Endodermal cell (in vitro differentiated cells): ENCODE measurements around the gene ARFGAP1. TPM values are rescaled to one million over a fixed set of nuclear protein-coding genes. Genes with fewer than 3 reads are reported as not detected.

Experiments used
- DNase-seq: peaks from one replicate; pipeline ENCODE4 v3.0.0-alpha.2; 2017
- H3K27ac ChIP-seq: 2 replicates; pipeline ENCODE4 v1.5.1; 2013; ENCODE audit warnings: mild to moderate bottlenecking, low read depth, low read length, moderate library complexity
- H3K27me3 ChIP-seq: 2 replicates; pipeline ENCODE4 v1.6.1; 2013; ENCODE audit warnings: mild to moderate bottlenecking, low read length, moderate library complexity; ENCODE audit not compliant: insufficient read depth, control insufficient read depth, poor library complexity, severe bottlenecking
- H3K36me3 ChIP-seq: 2 replicates; pipeline ENCODE4 v1.7.0; 2013; ENCODE audit warnings: mild to moderate bottlenecking, low read length, moderate library complexity; ENCODE audit not compliant: control insufficient read depth, insufficient read depth
- H3K4me1 ChIP-seq: one replicate; pipeline ENCODE4 v1.7.0; 2013; ENCODE audit warnings: low read length; ENCODE audit not compliant: control insufficient read depth, insufficient read depth
- H3K4me3 ChIP-seq: 2 replicates; pipeline ENCODE4 v1.5.1; 2013; ENCODE audit warnings: mild to moderate bottlenecking, low read length, moderate library complexity
- H3K9ac ChIP-seq: 2 replicates; pipeline ENCODE4 v1.6.1; 2013; ENCODE audit warnings: mild to moderate bottlenecking, low read length, moderate library complexity; ENCODE audit not compliant: poor library complexity, severe bottlenecking; ENCODE audit errors: extremely low read depth
- H3K9me3 ChIP-seq: 2 replicates; pipeline ENCODE4 v1.6.1; 2013; ENCODE audit warnings: mild to moderate bottlenecking, low read length, moderate library complexity; ENCODE audit not compliant: control insufficient read depth
- H3K27ac Mint-ChIP-seq: 2 replicates; pipeline ENCODE4 v1.8.0; 2020; ENCODE audit warnings: mixed read lengths
- H3K27me3 Mint-ChIP-seq: 2 replicates; pipeline ENCODE4 v1.8.0; 2021; ENCODE audit warnings: mild to moderate bottlenecking, mixed read lengths; ENCODE audit not compliant: insufficient read depth
- H3K36me3 Mint-ChIP-seq: 2 replicates; pipeline ENCODE4 v1.8.0; 2020; ENCODE audit warnings: low read depth, mixed read lengths
- H3K4me1 Mint-ChIP-seq: 2 replicates; pipeline ENCODE4 v1.8.0; 2020; ENCODE audit warnings: mixed read lengths
- H3K4me3 Mint-ChIP-seq: 2 replicates; pipeline ENCODE4 v1.8.0; 2020; ENCODE audit warnings: mild to moderate bottlenecking, moderate library complexity, mixed read lengths
- H3K9me3 Mint-ChIP-seq: 2 replicates; pipeline ENCODE4 v1.8.0; 2020; ENCODE audit warnings: mild to moderate bottlenecking, mixed read lengths
- CTCF ChIP-seq: fragments of 200-600 bp; sonication (generic); conservative IDR thresholded peaks from 2 replicates; pipeline ENCODE4 v1.5.0; 2021; ENCODE audit warnings: antibody characterized with exemption, mild to moderate bottlenecking
- WGBS, 2 experiments: methylation state at CpG; one replicate each; pipeline versions ENCODE4 v1.1.5 to v1.1.7; 2013; ENCODE audit warnings: missing lambda C conversion rate in 2 of 2, mixed read lengths in 1 of 2; ENCODE audit not compliant: insufficient coverage in 1 of 2, insufficient read length in 1 of 2; 5-methylcytosine and 5-hydroxymethylcytosine counted together
- total RNA-seq, 2 donors: library from RNA; stranded (reverse); fragmentation: NEBNext Ultra II Directional in 1 of 2; extraction: Animal tissue kit (Norgen Biotek cat#: 25700) in 1 of 2; gene quantifications; 2 replicates in 1 of 2; 3 replicates in 1 of 2; pipeline ENCODE4 v1.2.1, GENCODE V29; 2021

ARFGAP1 gene
- total RNA-seq, 2 donors from 2014 or later: 159 to 208 TPM

- no peak overlapping the region for H3K4me3 ChIP-seq
- peaks cover 12% of the 10 kb centered on the region for H3K4me1 Mint-ChIP-seq
These were observed 40.2 kb upstream of the ARFGAP1 start for GRCh38 chr20:63232235-63233060.

GRCh38 chr20:63233061-63233344 lies 39.6 kb upstream of the ARFGAP1 start:
- peaks cover 2% of the 10 kb centered on the region for H3K27me3 Mint-ChIP-seq
- Histone ChIP-seq H3K27me3 (no peaks in the 10 kb centered on the region), H3K36me3 (no peaks in the 10 kb centered on the region), H3K27ac (no peak overlapping the region), H3K9me3 (no peaks in the 10 kb centered on the region), H3K9ac (no peak overlapping the region), H3K4me1 (no peaks in the 10 kb centered on the region), H3K4me3 (no peak overlapping the region)
- no peak overlapping the region for H3K27ac Mint-ChIP-seq
- no peaks in the 10 kb centered on the region for H3K9me3 Mint-ChIP-seq
- H3K4me3 Mint-ChIP-seq: no peak overlapping the region
- 82% methylated on average over 3 of the region's 3 CpGs for WGBS, 2 experiments
- TF ChIP-seq CTCF: no peak
- no peaks in the 10 kb centered on the region for H3K36me3 Mint-ChIP-seq
- H3K4me1 Mint-ChIP-seq: peaks cover 12% of the 10 kb centered on the region
- no peak for DNase-seq

More at GRCh38 chr20:63232235-63233060, 40.2 kb upstream of the ARFGAP1 start:
- Histone ChIP-seq H3K9me3 (no peaks in the 10 kb centered on the region), H3K9ac (no peak overlapping the region), H3K27ac (no peak overlapping the region), H3K27me3 (no peaks in the 10 kb centered on the region), H3K36me3 (no peaks in the 10 kb centered on the region), H3K4me1 (no peaks in the 10 kb centered on the region)
- DNase-seq: no peak
- no peaks in the 10 kb centered on the region for H3K36me3 Mint-ChIP-seq
- WGBS, 2 experiments: 68 to 72% methylated on average over 6 to 18 of the region's 18 CpGs
- no peak overlapping the region for H3K27ac Mint-ChIP-seq
- H3K9me3 Mint-ChIP-seq: no peaks in the 10 kb centered on the region
- H3K27me3 Mint-ChIP-seq: peaks cover 2% of the 10 kb centered on the region
- H3K4me3 Mint-ChIP-seq: no peak overlapping the region
- TF ChIP-seq CTCF: no peak

- 85 to 93% methylated on average over 11 to 17 of the region's 17 CpGs for WGBS, 2 experiments
- Histone ChIP-seq H3K4me3 (no peak overlapping the region), H3K4me1 (no peaks in the 10 kb centered on the region), H3K27ac (no peak overlapping the region), H3K9me3 (no peaks in the 10 kb centered on the region), H3K27me3 (no peaks in the 10 kb centered on the region), H3K9ac (no peak overlapping the region), H3K36me3 (no peaks in the 10 kb centered on the region)
- no peaks in the 10 kb centered on the region for H3K27me3 Mint-ChIP-seq
- no peak for TF ChIP-seq CTCF
- H3K27ac Mint-ChIP-seq: no peak overlapping the region
- no peak overlapping the region for H3K4me3 Mint-ChIP-seq
- H3K4me1 Mint-ChIP-seq: peaks cover 12% of the 10 kb centered on the region
- H3K36me3 Mint-ChIP-seq: no peaks in the 10 kb centered on the region
- no peaks in the 10 kb centered on the region for H3K9me3 Mint-ChIP-seq
- no peak for DNase-seq
These were observed 38.7 kb upstream of the ARFGAP1 start for GRCh38 chr20:63233924-63234323.
